Tibial nerve (tissue), 4 donors: Measurements from ENCODE around the gene MINK1. TPM values are rescaled to one million over a fixed set of nuclear protein-coding genes. Genes with fewer than 3 reads are reported as not detected.
A peak's percentile ranks its signal among the peaks of the same experiment; 100 is the strongest.

Experiments used
- DNase-seq, 2 donors: peaks; one replicate each; pipeline ENCODE4 v3.0.0-alpha.2; 2019; ENCODE audit warnings: low spot score in 2 of 2
- H3K27ac ChIP-seq, 4 donors: fragments of 200-600 bp; sonication (generic) in 3 of 4; one replicate each; pipeline ENCODE4 v1.5.1; 2017 to 2019; ENCODE audit warnings: mild to moderate bottlenecking in 1 of 4
- H3K27me3 ChIP-seq, 2 donors: fragments of 200-600 bp; sonication (generic) in 1 of 2; one replicate each; pipeline versions ENCODE4 v1.5.1 to v1.6.0; 2017 to 2019
- H3K36me3 ChIP-seq, 3 donors: fragments of 200-600 bp; sonication (generic); one replicate each; pipeline ENCODE4 v1.5.1; 2018 to 2019
- H3K4me1 ChIP-seq, 4 donors: fragments of 200-600 bp; sonication (generic) in 3 of 4; one replicate each; pipeline ENCODE4 v1.5.1; 2017 to 2019
- H3K4me3 ChIP-seq, 4 donors: fragments of 200-600 bp; sonication (generic) in 3 of 4; one replicate each; pipeline ENCODE4 v1.5.1; 2017 to 2019; ENCODE audit warnings: mild to moderate bottlenecking in 1 of 4, moderate library complexity in 1 of 4
- H3K9me3 ChIP-seq, 4 donors: fragments of 200-600 bp; sonication (generic) in 3 of 4; one replicate each; pipeline ENCODE4 v1.5.1; 2017 to 2019
- CTCF ChIP-seq, 5 experiments: fragments of 200-600 bp in 3 of 5; fragments of 450-650 bp in 2 of 5; sonication (generic) in 3 of 5; IDR thresholded peaks; one replicate each; pipeline ENCODE4 v1.5.1; 2016 to 2019; ENCODE audit warnings: antibody characterized with exemption in 5 of 5, mild to moderate bottlenecking in 3 of 5, moderate library complexity in 2 of 5
- EP300 ChIP-seq, 2 donors: sonication (generic); formaldehyde crosslinking; IDR thresholded peaks; one replicate each; pipeline ENCODE4 v1.6.1; 2017; ENCODE audit warnings: antibody characterized with exemption in 2 of 2, mild to moderate bottlenecking in 1 of 2
- POLR2A ChIP-seq, 2 donors: fragments of 450-650 bp; IDR thresholded peaks; one replicate each; pipeline ENCODE4 v1.6.1; 2017; ENCODE audit warnings: antibody characterized with exemption in 2 of 2, mild to moderate bottlenecking in 2 of 2, moderate library complexity in 2 of 2
- WGBS, 2 donors: methylation state at CpG; one replicate each; pipeline ENCODE4 v1.1.5; 2018; 5-methylcytosine and 5-hydroxymethylcytosine counted together
- total RNA-seq, 4 donors: library from RNA; depleted of rRNA; stranded (reverse); fragments of >200 nt; gene quantifications; one replicate each; pipeline ENCODE4 v1.1.0, GENCODE V29; 2016

Gene MINK1
- total RNA-seq, 4 donors from 2014 or later: 57.1 to 94.3 (median 85.7) TPM

GRCh38 chr17:4900231-4901107 is 67.3 kb downstream of the MINK1 start:
- Histone ChIP-seq H3K9me3 (no peaks in the 10 kb centered on the region), H3K4me1 (peaks cover 0 to 53% (median 22%) of the 10 kb centered on the region in 4 donors), H3K27ac (peak overlapping the region in 2 of 4 donors; percentile 64 to 75), H3K36me3 (peaks cover 0 to 22% (median 4%) of the 10 kb centered on the region in 3 donors), H3K27me3 (peaks cover 0 to 19% of the 10 kb centered on the region in 2 donors), H3K4me3 (peak overlapping the region in 3 of 4 donors; percentile 11 to 54 (median 48))
- WGBS, 2 donors: 35 to 43% methylated on average over 37 to 45 of the region's 65 CpGs
- DNase-seq: no peak
- peak in 1 of 2 donors; percentile 6 for TF ChIP-seq EP300 (IDR thresholded peaks at IDR 0.05)
- peak in 1 of 2 donors; percentile 20 for TF ChIP-seq POLR2A (IDR thresholded peaks at IDR 0.05)
- TF ChIP-seq CTCF (IDR thresholded peaks at IDR 0.05): no peak

- H3K4me3 ChIP-seq: peak overlapping the region in 3 of 4 donors; percentile 11 to 54 (median 48)
- H3K27ac ChIP-seq: peak overlapping the region in 3 of 4 donors; percentile 11 to 75 (median 64)
- no peaks in the 10 kb centered on the region for H3K9me3 ChIP-seq
- DNase-seq: no peak
- 64 to 67% methylated on average over 18 to 37 of the region's 37 CpGs for WGBS, 2 donors
- peaks cover 0 to 53% (median 22%) of the 10 kb centered on the region in 4 donors for H3K4me1 ChIP-seq
- TF ChIP-seq EP300 (IDR thresholded peaks at IDR 0.05) (no peak), CTCF (IDR thresholded peaks at IDR 0.05) (no peak), POLR2A (IDR thresholded peaks at IDR 0.05) (no peak)
- H3K27me3 ChIP-seq: peaks cover 0 to 19% of the 10 kb centered on the region in 2 donors
- H3K36me3 ChIP-seq: peaks cover 0 to 15% (median 0%) of the 10 kb centered on the region in 3 donors
These were observed 68.0 kb downstream of the MINK1 start for GRCh38 chr17:4901108-4901647.

GRCh38 chr17:4901648-4902344 is 68.7 kb downstream of the MINK1 start:
- Histone ChIP-seq H3K4me3 (peak overlapping the region in 2 of 4 donors; percentile 7 to 54), H3K27me3 (peaks cover 0 to 19% of the 10 kb centered on the region in 2 donors), H3K27ac (peak overlapping the region; percentile 10 to 75 (median 46)), H3K36me3 (peaks cover 0 to 9% (median 0%) of the 10 kb centered on the region in 3 donors), H3K9me3 (no peaks in the 10 kb centered on the region), H3K4me1 (peaks cover 0 to 53% (median 22%) of the 10 kb centered on the region in 4 donors)
- DNase-seq: peak; percentile 35 to 36
- TF ChIP-seq CTCF (IDR thresholded peaks at IDR 0.05) (no peak), EP300 (IDR thresholded peaks at IDR 0.05) (peak in 1 of 2 donors; percentile 43), POLR2A (IDR thresholded peaks at IDR 0.05) (peak in 1 of 2 donors; percentile 48)
- 40 to 61% methylated on average over 14 to 39 of the region's 48 CpGs for WGBS, 2 donors

GRCh38 chr17:4902540-4902939 is 69.4 kb downstream of the MINK1 start:
- Histone ChIP-seq H3K9me3 (no peaks in the 10 kb centered on the region), H3K4me1 (peaks cover 0 to 53% (median 22%) of the 10 kb centered on the region in 4 donors), H3K27ac (peak overlapping the region; percentile 10 to 75 (median 46)), H3K36me3 (peaks cover 0 to 2% (median 0%) of the 10 kb centered on the region in 3 donors), H3K27me3 (peaks cover 0 to 19% of the 10 kb centered on the region in 2 donors), H3K4me3 (no peak overlapping the region)
- WGBS, 2 donors: 63 to 74% methylated on average over 8 of the region's 8 CpGs
- no peak for DNase-seq
- TF ChIP-seq EP300 (IDR thresholded peaks at IDR 0.05) (no peak), POLR2A (IDR thresholded peaks at IDR 0.05) (no peak), CTCF (IDR thresholded peaks at IDR 0.05) (no peak)
